GM19467 (cell line): ENCODE measurements around the gene ABHD6.
"Not testable (repeated sequence)": the region's sequence is repeated elsewhere in the genome, so short reads cannot be mapped to it uniquely, and the experiment has no call there.

Source experiments
- ATAC-seq: cut with Tn5 transposase; IDR thresholded peaks from one replicate; pipeline ENCODE4 v1.9.1; 2021; ENCODE audit warnings: mild to moderate bottlenecking, moderate library complexity; ENCODE audit not compliant: unreplicated experiment

The ABHD6 gene, protein sequence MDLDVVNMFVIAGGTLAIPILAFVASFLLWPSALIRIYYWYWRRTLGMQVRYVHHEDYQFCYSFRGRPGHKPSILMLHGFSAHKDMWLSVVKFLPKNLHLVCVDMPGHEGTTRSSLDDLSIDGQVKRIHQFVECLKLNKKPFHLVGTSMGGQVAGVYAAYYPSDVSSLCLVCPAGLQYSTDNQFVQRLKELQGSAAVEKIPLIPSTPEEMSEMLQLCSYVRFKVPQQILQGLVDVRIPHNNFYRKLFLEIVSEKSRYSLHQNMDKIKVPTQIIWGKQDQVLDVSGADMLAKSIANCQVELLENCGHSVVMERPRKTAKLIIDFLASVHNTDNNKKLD

DNA sequence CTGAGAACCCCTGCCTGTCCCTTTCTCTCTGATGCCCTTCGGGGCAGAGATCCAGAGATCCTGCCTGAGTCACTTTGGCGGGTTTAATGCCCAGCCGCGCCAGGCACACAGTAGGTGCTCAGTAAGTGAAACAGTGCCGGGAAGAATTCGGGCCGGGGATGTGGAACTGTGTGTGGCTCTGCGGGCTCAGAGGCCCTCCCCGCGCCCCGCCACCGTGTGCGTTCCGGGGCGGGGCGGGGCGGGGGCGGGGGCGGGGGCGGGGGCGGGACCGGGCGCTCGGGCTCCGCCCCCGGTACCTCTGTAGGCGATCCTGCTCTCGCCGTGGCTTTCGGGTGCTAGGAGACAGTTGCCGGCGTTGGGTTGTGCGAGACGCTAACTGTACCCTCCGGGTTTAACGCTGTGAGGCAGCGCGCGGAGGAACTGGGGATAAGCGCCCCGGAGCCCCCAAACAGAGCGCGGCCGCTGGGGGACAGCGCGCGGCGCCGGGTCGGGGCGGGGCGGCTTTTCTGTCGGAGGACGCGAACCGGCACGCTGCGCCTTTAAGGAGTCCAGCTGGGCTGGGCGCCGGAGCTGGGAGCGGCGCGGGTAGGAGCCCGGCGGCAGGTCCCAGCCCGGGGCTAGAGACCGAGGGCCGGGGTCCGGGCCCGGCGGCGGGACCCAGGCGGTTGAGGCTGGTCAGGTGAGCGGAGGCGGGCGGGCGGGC, at the start of gene ABHD6:
ABHD6 (plus strand) TSS at position 555 of the 703 bp plus-strand sequence. CDS start 18,795 bp downstream, outside the sequence.
- peak; percentile 72 for ATAC-seq

DNA sequence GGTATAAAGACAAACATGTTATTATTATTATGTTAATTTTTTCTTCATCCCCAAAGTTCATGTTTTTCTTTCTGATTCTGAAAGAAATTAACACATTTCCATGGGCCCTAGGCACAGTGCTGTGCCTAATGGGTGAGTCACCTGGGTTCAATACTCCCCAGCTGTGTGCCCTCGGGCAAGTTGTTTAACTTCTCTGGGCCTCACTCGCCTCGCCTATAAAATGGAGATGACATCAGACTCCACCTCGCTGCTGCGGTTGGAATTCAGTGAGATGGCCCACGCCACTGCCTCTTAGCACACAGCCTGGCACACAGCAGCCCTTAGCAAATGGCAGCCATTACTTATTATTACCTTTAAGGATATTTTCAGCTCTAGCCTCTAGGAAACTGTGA, 49.4 kb upstream of the ABHD6 start:
- ATAC-seq = no peak

DNA sequence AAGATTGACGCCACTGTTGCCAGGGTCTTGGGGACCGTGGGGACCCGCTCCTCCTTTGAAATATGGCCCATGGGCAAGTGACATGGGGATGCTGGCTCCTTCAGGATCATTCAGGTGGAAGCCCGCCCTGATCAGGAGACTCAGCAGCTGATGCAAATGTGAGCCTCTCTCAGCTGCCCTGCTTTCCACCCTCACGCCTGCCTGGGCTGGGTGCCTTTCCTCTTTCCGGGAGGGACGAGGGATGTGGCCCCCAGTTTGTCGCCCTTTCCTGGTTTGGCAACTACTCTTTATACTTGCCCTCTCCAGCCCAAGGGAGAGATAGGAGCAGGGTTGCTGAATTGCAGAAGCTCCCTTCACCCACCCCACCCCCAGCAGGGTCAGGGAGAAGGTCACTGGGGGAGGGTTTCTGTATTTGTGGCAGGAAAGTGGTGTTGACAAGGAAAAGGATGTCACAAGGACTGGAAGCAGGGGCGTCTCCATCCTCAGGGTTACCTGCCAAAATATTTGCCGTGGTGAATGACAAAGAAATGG, 48.6 kb upstream of the ABHD6 start:
- no peak for ATAC-seq

DNA sequence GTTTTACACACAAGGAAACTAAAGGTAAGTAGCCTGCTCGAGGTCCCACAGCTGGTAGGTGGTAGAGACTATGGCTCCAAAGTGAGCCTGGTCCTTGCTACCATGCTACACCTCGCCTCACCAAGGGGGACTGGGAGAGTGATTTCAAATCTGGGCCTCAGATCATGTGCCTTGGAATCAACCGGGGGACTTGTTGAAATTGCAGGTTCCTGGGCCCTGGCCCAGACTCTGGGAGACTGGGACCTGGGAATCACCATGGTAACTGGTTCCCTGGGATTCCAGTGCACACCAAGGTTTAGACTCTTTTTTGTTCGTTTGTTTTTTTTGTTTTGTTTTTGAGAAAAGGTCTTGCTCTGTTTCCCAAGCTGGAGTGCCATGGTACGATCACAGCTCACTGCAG, 47.9 kb upstream of the ABHD6 start:
- ATAC-seq = no peak

DNA sequence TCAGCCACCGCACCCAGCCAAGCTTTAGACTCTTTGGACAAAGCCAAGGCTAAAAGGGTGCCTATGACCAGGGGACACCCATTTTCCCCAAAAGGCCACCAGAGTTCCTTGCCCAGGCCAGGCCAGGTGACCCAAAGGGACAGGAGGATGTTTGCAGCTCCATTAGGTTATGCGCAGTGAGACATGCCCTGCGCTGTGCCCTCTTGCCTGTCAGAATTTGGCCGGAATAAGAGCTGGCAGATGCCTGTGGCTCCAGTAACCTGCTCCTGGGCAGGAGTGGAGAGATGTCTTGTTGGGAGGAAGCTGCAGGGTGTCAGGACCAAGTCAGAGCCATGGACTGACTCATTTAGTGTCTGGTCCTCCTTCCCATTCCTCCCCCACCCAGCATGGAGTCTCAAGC, 47.3 kb upstream of the ABHD6 start:
- no peak for ATAC-seq

DNA sequence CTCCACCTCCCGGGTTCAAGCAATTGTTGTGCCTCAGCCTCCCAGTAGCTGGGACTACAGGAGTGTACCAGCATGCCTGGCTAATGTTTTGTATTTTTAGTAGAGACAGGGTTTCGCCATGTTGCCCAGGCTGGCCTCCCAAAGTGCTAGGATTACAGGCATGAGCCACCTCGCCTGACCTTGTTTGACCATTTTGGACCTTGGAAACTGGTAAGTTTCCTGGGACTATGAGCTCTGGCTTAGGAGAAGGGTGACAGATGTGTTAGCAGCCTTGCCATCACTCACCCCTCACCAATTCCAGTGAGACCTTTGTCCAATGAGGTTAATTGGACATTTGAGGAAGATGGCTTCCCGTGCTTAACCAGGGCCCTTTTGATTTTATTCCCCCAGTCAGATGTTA, 46.7 kb upstream of the ABHD6 start:
- no peak for ATAC-seq

DNA sequence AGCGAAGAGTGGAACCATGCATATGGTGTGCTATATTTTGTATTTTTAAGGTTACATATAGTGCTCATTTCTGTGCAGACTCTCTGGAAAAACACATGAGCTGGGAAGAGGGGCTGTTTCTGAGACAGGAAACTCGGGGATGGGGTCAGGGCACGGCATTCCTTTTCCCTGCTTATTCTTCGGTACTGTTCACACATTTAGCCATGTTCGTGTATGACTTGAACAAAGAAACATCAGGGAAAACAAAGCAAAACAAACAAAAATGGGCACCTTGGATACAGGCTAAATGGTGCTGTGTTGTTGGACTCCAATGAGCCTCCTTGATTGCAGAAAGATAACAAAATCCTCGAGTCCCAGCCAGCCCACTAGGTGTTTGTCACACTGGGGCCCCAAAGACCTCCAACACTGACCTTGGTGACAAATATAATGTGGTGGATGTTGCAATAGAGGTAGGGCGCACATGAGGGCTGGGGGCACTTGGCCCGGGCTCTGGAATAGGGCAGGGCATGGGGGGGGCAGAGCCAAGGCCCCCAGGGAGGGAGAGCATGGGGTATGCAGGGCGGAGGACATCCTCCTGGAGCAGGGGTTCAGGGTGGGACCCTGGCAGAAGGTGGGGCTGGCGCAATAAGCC, 46.1 kb upstream of the ABHD6 start:
- ATAC-seq = no peak

DNA sequence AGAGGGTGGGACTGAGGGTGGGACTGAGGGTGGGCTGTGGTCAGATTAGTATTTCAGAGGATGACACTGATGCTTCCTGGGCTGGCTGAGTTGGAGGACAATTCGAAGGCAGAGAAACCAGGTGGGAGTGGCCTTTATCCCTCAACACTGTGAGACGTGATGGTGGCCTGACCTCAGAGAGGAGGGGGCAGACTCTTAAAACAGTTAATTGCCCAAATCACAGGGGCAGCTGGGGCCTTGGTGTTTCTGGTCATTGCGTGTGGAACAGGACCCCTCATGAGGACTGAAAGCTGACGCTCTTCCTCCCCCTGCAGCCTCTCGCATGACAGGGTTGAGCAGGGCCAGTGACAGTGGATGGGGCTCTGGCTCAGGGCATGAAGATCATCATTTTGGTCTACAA, 45.5 kb upstream of the ABHD6 start:
- ATAC-seq = no peak

DNA sequence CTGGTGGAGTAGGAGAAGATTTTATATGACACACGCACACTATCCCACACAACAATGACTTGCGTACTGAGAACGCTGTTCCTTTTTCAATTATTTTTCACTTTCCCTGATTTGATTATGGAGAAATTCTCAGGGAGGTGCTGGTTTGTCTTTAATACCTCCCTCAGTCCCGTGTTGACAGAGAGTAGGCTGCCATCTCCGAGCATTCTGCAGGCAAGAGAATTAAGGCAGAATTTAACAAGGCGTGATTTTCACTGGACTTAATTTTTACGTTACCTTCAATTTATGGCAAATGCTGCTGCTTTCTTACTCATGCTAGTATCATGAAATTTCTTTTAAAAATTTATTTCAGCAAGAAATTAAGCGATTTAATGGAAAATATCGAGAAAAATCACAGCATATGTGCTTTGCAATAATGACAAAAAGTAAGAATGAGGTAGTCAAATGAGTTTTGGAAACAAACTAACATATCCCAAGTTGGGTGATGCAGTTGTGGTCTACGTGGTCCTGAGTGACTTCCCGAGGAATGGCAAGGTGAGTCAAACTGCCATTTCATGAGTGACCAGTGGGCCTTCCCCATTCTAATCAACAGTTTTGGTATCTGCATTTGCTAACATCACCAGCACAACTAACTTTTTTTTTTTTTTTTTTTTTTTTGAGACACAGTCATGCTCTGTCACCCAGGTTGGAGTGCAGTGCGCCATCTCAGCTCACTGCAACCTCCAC, 43.7 kb upstream of the ABHD6 start:
- no peak for ATAC-seq

DNA sequence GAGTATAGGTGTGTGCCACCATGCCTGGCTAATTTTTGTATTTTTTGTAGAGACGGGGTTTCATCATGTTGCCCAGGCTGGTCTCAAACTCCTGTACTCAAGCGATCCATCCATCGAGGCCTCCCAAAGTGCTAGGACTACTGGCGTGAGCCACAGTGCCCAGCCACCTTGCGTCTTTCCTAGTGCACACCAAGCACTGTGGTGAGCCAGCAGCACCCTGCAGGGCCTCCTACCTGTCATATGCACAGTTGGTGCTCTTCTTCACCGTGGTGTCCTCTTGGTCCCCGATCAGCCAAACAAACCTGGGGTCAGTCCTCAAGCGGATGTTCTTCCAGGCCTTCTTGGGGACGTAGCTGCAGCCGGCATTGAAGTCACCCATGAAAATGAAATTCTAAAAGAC, 40.0 kb upstream of the ABHD6 start:
- no peak for ATAC-seq

DNA sequence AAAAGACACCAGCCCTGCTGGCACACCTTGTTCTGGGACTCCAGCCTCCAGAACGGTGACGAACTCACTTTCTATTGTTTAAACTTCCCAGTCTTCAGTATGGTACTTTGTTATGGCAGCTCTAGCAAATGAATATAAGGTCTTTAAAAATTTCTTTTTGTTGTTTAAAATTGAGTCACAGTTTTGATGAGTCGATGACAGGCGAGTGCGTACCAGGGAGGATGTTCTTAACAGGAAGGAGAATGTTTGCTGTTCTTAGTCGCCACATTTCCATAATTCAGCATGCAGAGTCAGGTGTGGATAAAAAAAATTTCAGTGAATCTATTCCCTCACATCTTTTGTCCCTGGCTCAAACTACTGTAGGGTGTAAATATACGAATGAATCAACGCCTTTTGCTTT, 39.2 kb upstream of the ABHD6 start:
- no peak for ATAC-seq

DNA sequence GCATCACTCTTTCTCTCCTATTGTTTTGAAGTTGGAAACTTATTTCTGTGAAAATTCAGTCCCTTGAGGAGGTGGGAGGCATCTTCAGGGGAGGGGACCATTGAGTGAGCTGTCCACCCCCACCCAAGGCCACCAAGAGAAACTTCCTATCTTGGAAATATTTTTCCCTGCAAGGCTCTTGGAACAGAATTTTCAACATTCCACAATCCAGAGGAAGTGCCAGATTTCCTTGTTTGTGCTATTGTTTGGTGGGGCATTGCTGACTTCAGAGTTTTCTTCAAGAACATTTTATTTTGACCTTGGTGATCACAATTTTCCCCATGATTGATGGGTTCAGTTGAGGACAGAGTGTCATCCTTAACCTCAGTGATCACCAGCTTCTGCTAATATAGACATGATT, 38.8 kb upstream of the ABHD6 start:
- ATAC-seq = no peak

DNA sequence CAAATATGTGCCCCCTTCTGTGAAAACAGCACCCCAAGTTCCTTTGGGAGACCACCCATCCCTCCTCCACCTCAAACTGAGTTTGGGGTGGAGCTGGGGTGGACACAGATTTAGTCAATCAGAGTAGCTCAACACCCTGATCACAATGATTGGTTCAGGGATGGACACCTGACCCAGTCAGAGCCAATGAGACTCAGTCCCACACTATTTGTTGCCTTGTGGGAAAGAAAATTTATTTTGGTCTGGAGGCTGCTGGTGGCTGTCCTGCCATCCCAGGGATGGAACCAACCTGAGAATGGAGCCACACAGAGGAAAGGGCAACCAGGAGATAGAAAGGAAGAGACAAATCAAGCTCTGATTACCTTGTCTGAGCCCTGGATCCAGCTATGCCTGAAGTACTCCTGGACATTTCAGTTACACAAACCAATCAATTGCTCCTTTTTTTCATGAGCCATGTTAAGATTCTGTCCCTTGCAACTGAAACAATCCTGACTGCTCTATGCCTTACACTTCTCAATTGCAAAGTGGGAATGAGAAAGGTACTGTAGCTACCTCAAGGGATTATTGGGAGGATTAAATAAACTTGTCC, 37.4 kb upstream of the ABHD6 start:
- no peak for ATAC-seq

DNA sequence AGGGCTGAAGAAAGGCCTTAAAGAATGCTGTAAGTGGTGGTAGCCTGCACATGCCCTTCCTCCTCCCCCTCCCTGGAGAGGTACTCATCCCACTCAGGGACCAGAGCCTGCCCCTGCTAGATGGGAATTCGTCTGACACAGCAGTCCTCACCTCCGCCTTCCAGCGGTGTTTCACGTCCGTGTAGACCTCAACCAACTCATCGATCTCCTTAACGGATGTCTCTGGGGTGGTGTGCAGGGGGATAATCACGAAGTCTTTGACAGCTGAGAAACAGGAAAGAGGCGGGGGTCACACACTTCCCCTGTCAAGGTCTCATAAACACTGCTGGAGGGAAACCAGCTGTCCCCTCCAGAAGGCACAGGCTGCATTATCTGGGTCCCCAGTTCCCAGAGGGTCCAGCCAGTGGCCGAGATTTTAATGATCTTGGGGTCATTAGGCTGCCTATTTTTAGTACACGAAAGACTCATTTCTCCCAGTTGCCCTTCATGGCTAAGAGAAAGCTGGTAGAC, 36.7 kb upstream of the ABHD6 start:
- ATAC-seq = no peak

DNA sequence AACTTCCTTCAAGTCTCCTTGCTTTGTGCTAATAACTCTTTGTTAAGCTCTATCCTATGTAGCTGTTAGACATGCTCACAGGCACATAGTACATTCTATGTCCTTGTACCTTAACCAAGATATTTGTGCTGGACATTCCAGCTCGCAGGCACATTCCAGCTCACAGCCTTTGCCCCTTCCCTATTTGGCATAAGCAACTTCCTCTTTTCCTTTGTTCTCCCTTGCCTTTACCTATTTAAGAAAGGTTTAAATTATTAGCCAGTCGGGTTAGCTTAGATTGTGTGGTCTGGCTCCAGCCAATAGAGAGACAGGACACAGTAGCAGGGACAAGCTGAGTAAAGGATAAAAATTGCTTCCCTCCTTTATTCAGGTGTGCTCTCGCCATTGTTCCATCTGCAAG, 36.1 kb upstream of the ABHD6 start:
- not testable (repeated sequence) for ATAC-seq

DNA sequence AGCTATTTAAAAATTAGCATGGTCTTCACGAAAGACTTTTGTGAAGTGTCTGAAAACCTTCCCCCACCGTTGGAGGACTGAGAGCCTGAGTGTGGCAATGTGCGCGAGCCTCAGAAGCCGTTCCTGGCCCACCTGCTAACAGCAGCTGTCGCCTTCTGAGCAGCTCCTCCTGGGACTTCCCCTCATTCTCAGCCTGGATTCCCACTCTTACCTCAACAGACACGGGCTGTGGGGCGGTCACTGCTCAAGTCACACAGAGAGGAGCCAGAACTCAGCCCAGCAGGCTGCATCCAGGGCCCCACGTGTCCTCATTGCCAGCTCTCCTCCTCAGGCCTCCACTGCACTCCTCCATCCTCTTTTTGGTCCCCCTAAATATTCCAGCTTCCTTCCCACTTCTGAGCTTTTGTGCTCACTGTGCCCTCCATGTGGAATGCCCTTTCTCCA, 34.7 kb upstream of the ABHD6 start:
- no peak for ATAC-seq

DNA sequence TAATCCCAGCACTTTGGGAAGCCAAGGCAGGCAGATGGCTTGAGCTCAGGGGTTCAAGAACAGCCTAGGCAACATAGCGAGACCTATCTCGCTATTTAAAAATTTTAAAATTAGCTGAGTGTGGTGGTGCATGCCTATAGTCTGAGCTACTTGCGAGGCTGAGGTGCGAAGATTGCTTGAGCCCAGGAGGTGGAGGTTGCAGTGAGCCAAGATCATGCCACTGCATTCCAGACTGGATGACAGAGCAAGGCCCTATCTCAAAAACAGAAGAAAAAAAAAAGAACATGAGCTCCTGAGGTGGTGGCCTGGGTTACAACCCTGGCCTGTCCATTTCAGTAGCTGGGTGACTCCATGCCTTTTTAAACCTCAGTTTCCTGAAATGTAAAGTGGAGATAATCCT, 34.1 kb upstream of the ABHD6 start:
- ATAC-seq = no peak

DNA sequence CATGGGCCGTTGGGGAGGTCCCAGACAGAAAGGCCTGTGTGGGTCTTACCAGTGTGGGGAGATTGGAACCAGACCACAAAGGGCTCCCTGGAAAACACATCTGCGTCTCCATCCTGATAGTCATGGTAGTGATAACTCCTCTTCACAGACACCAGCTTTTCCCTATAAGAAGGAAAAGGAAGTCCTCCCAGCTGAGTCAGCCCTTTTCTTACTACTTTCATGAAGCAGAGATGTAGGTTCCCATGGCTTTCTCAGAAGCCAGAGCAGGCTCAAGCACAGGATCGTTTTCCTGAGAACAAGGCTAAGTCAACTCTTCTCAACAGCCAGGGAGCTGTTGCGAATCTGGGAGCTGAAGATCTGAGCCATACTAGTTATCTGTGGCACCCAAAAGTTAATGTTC, 32.9 kb upstream of the ABHD6 start:
- no peak for ATAC-seq

DNA sequence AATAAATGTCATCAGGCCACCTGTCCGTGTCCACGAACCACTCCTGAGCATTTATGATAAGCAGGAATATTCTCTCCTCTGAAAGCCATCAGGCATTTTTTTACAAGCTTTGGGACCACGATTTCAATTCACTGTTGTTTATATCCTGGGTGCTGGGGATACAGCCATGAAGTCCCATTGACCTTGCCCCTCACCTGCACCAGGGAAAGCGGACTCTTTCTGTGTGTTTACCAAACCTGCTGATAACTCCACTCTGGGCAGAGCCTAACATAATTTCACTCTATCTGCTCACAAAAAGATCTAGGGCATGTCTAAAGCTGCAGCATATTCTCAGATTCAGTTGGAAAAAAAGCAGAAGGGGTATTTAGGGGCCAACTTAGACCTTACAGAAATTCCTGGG, 31.6 kb upstream of the ABHD6 start:
- no peak for ATAC-seq

DNA sequence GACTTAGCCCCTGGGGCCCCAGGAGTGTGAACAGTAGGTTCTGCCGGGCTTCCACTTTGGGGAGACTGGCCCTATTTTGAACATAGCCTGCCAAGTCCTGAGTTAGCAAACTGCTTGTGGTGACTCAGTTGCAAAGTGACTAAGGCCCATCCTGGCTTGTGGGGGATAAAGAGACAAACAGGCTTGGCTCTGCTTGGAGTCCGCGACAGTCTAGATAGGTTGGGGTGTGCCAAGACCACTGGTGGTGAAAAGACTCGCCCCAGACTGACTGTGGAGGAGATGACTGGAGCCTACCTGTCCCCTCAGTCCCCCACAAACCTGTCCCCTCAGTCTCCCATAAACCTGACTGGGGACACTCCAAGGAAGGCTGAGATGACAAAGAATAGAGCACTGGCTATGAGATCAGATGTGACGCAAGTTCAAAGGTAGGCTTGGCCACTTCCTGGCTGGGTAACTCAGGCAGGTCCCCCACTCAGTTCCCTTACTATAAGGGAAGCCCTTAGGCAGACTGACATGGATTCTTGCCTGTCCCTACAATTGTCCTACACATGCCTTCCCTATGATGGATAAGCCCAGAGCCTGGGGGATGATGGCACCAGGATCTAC, 31.1 kb upstream of the ABHD6 start:
- no peak for ATAC-seq
